ENCODE results near the gene SAXO2.
"Not testable (repeated sequence)": the region's sequence is repeated elsewhere in the genome, so short reads cannot be mapped to it uniquely, and the experiment has no call there.

SAXO2 gene

GRCh38 chr15:82330921-82331320, 68.3 kb downstream of the SAXO2 start:
- H3K27ac ChIP-seq (ENCODE audit: low read length); H3K36me3 ChIP-seq (ENCODE audit: control insufficient read depth, low read depth, low read length); H3K9ac ChIP-seq (ENCODE audit: low read length); H3K9me3 ChIP-seq (ENCODE audit: control insufficient read depth, low read depth, low read length); H3K4me1 ChIP-seq (ENCODE audit: control insufficient read depth, low read depth, low read length); H3K27me3 ChIP-seq (ENCODE audit: control insufficient read depth, insufficient read depth, low read length); H3K4me3 ChIP-seq (ENCODE audit: low read length): not testable (repeated sequence)

- H3K27ac ChIP-seq (ENCODE audit: low read length); H3K27me3 ChIP-seq (ENCODE audit: control insufficient read depth, insufficient read depth, low read length); H3K9ac ChIP-seq (ENCODE audit: low read length); H3K4me1 ChIP-seq (ENCODE audit: control insufficient read depth, low read depth, low read length); H3K9me3 ChIP-seq (ENCODE audit: control insufficient read depth, low read depth, low read length); H3K4me3 ChIP-seq (ENCODE audit: low read length); H3K36me3 ChIP-seq (ENCODE audit: control insufficient read depth, low read depth, low read length): not testable (repeated sequence)
Observed at GRCh38 chr15:82331576-82332304, 69.1 kb downstream of the SAXO2 start.

GRCh38 chr15:82332711-82333602, 70.3 kb downstream of the SAXO2 start:
- not testable (repeated sequence) for H3K9ac ChIP-seq (ENCODE audit: low read length); H3K27me3 ChIP-seq (ENCODE audit: control insufficient read depth, insufficient read depth, low read length); H3K27ac ChIP-seq (ENCODE audit: low read length); H3K36me3 ChIP-seq (ENCODE audit: control insufficient read depth, low read depth, low read length); H3K4me1 ChIP-seq (ENCODE audit: control insufficient read depth, low read depth, low read length); H3K9me3 ChIP-seq (ENCODE audit: control insufficient read depth, low read depth, low read length); H3K4me3 ChIP-seq (ENCODE audit: low read length)

- H3K9ac ChIP-seq (ENCODE audit: low read length); H3K27ac ChIP-seq (ENCODE audit: low read length): not testable (repeated sequence)
Observed at GRCh38 chr15:82333603-82334553, 71.3 kb downstream of the SAXO2 start.

More at GRCh38 chr15:82333603-82334553, 71.3 kb downstream of the SAXO2 start:
- H3K36me3 ChIP-seq (ENCODE audit: control insufficient read depth, low read depth, low read length); H3K27me3 ChIP-seq (ENCODE audit: control insufficient read depth, insufficient read depth, low read length); H3K4me1 ChIP-seq (ENCODE audit: control insufficient read depth, low read depth, low read length); H3K4me3 ChIP-seq (ENCODE audit: low read length); H3K9me3 ChIP-seq (ENCODE audit: control insufficient read depth, low read depth, low read length): not testable (repeated sequence)

Data from iPS-18a (cell line).